GM12878 (cell line): Measurements from ENCODE around the gene HSP90AB1. TPM values are rescaled to one million over a fixed set of nuclear protein-coding genes. Genes with fewer than 3 reads are reported as not detected.

Source experiments
- ATAC-seq: fragments of 200-7000 bp; cut with Tn5 transposase; 3 replicates; pipeline ENCODE4 v1.9.1; 2020; ENCODE audit warnings: mild to moderate bottlenecking, moderate library complexity
- BruUV-seq: library from RNA; stranded (reverse); fragments of 400-500 nt; replicated peaks from 2 replicates; lab custom pipeline; 2021; lab: Mats Ljungman, UMichigan
- CTCF ChIA-PET: fragments of 300-600 bp; sonication (Branson Sonifier 250); formaldehyde crosslinking; extraction: SDS; loops from one replicate; lab custom pipeline; 2021; ENCODE audit warnings: inconsistent platforms; lab: Yijun Ruan, JAX
- POLR2A ChIA-PET: fragments of 350-600 bp; formaldehyde crosslinking; extraction: SDS; loops from one replicate; lab custom pipeline; 2021; ENCODE audit warnings: inconsistent platforms; lab: Charles Lee
- RAD21 ChIA-PET: fragments of 300-600 bp; sonication (Branson Sonifier 250); formaldehyde crosslinking; loops from one replicate; lab custom pipeline; 2023; ENCODE audit warnings: antibody characterized with exemption; ENCODE audit not compliant: unreplicated experiment; lab: Charles Lee
- SMC1A ChIA-PET: fragments of 300-600 bp; sonication (Branson Sonifier 250); formaldehyde crosslinking; loops from one replicate; lab custom pipeline; 2023; ENCODE audit not compliant: unreplicated experiment, uncharacterized antibody; lab: Charles Lee
- DNase-seq: peaks from one replicate; pipeline ENCODE4 v3.0.0-alpha.2; 2011; ENCODE audit warnings: low read depth, low spot score
- FAIRE-seq: peaks from 3 replicates; lab custom pipeline; 2011; peaks lifted over from hg19 to GRCh38; lab: Jason Lieb, UNC
- H2AFZ ChIP-seq: 2 replicates; pipeline ENCODE4 v1.6.0; 2011; ENCODE audit warnings: low read depth, low read length, control low read depth; ENCODE audit not compliant: control insufficient read depth
- H3K27ac ChIP-seq: 2 replicates; pipeline ENCODE4 v1.5.1; 2011; ENCODE audit warnings: control low read depth; ENCODE audit not compliant: control insufficient read depth, insufficient read depth
- H3K27me3 ChIP-seq, 2 experiments: replicated peaks in 1 of 2; 2 replicates each; pipeline versions ENCODE4 v1.6.0 to v1.6.1; 2011; ENCODE audit warnings: low read length in 1 of 2; ENCODE audit not compliant: control insufficient read depth in 2 of 2, insufficient read depth in 2 of 2
- H3K36me3 ChIP-seq, 2 experiments: 2 replicates each; pipeline ENCODE4 v1.5.1; 2011; ENCODE audit warnings: low read length in 1 of 2; ENCODE audit not compliant: control insufficient read depth in 2 of 2, insufficient read depth in 2 of 2
- H3K4me1 ChIP-seq: 2 replicates; pipeline ENCODE4 v1.6.1; 2011; ENCODE audit warnings: mild to moderate bottlenecking, low read length, moderate library complexity, mixed read lengths; ENCODE audit not compliant: control insufficient read depth, insufficient read depth
- H3K4me2 ChIP-seq: 2 replicates; pipeline ENCODE4 v1.6.0; 2011; ENCODE audit warnings: control low read depth; ENCODE audit not compliant: control insufficient read depth, insufficient read depth
- H3K4me3 ChIP-seq: fragments of 200-600 bp; sonication (generic); 2 replicates; pipeline ENCODE4 v1.5.1; 2016
- H3K79me2 ChIP-seq: 2 replicates; pipeline ENCODE4 v1.6.0; 2011; ENCODE audit warnings: low read length; ENCODE audit not compliant: control insufficient read depth, insufficient read depth
- H3K9ac ChIP-seq: 2 replicates; pipeline ENCODE4 v1.8.0; 2011; ENCODE audit warnings: low read length, control low read depth, mixed read lengths; ENCODE audit not compliant: control insufficient read depth, insufficient read depth
- H3K9me3 ChIP-seq: replicated peaks from 3 replicates; pipeline ENCODE4 v1.5.1; 2011; ENCODE audit warnings: mild to moderate bottlenecking, low read length; ENCODE audit not compliant: control insufficient read depth, insufficient read depth
- H4K20me1 ChIP-seq: 2 replicates; pipeline ENCODE4 v1.6.0; 2011; ENCODE audit not compliant: control insufficient read depth, insufficient read depth
- LARP7 ChIP-seq: fragments of 450-650 bp; IDR thresholded peaks from 2 replicates; pipeline ENCODE4 v1.6.1; 2017; ENCODE audit warnings: mild to moderate bottlenecking
- MXI1 ChIP-seq: fragments of 150-350 bp; IDR thresholded peaks from 2 replicates; pipeline ENCODE4 v1.6.1; 2011; ENCODE audit warnings: low read depth, mild to moderate bottlenecking, inconsistent platforms, low read length, improper control_type of control experiment
- SPI1 ChIP-seq: IDR thresholded peaks from 2 replicates; pipeline ENCODE4 v1.6.1; 2011; ENCODE audit warnings: low read depth, mild to moderate bottlenecking, low read length, moderate library complexity, borderline replicate concordance; ENCODE audit not compliant: insufficient read depth
- WGBS: methylation state at CpG from one replicate; pipeline ENCODE4 v1.1.6; 2016; ENCODE audit warnings: low lambda C conversion rate; ENCODE audit not compliant: insufficient replicate concordance, insufficient coverage; ENCODE audit errors: missing lambda C conversion rate; 5-methylcytosine and 5-hydroxymethylcytosine counted together
- in situ Hi-C: fragments of 300-500 bp; cut with MboI; formaldehyde crosslinking; loops from 9 replicates; pipeline ENCODE4 v1.14.3; 2018; ENCODE audit warnings: mixed read lengths
- intact Hi-C: fragments of 100-400 bp; cut with micrococcal nuclease; formaldehyde crosslinking; loops from one replicate; pipeline ENCODE4 v1.14.2; 2022; ENCODE audit not compliant: unreplicated experiment
- polyA plus RNA-seq, 11 experiments: library from polyadenylated mRNA; depleted of rRNA in 4 of 11; unstranded in 6 of 11; stranded (reverse) in 5 of 11; fragments of >200 nt; fragmentation: Nextera tagmentation in 4 of 11; fragmentation: Illumina TruSeq in 1 of 11; extraction: Ambion mirVana in 4 of 11; extraction: Trizol in 1 of 11; gene quantifications; 1 replicate in 1 of 11; 2 replicates in 10 of 11; pipeline versions ENCODE4 v1.2.1 to v1.2.3, GENCODE V29; 2011 to 2016; ENCODE audit warnings: inconsistent platforms in 2 of 11, missing spikeins in 2 of 11, low read depth in 1 of 11
- total RNA-seq, 4 experiments: library from RNA; depleted of rRNA in 3 of 4; stranded (reverse); fragments of >200 nt in 3 of 4; fragmentation: Illumina TruSeq in 1 of 4; extraction: Trizol in 1 of 4; gene quantifications; 2 replicates each; pipeline versions ENCODE4 v1.2.1 to v1.2.3, GENCODE V29; 2013 to 2021
- TF ChIP-seq, protein P1 (sequence below): fragments of 450-650 bp; IDR thresholded peaks from 2 replicates; pipeline ENCODE4 v1.6.1; 2016; ENCODE audit warnings: mild to moderate bottlenecking

Gene HSP90AB1
- total and polyA plus RNA-seq, 10 of the 15 experiments (the other 5 are each of a cell fraction or from before 2014, with no cell fraction given), result 988 to 1,682 (median 1,146) TPM

DNA sequence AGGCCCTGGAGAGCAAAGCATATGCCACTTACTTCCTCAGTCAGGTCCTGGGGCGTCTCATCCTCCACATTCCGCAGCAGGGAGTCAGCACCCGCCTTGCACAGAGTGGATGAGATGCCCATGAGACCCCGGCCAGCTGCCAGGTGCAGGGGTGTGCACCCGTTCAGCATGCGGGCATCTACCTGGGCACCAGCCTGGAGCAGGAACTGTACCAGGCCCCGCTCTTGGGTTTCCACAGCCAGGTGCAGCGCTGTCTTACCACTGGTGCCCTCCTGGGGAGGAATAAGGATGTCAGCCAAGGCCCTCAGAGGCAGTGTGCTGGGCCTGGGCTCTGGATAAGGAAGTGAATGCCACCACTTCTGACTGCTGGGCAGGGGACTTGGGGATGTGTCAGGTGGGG lies 13.1 kb downstream of the HSP90AB1 start:
- Histone ChIP-seq H3K4me2 (peak overlapping the region; percentile 98), H3K27ac (peak overlapping the region; percentile 99), H4K20me1 (peaks cover 4% of the 10 kb centered on the region; the same call in 1 of the 2 replicates), H3K27me3 (no peaks in the 10 kb centered on the region), H3K36me3 (peaks cover 16 to 21% of the 10 kb centered on the region in 2 experiments), H3K4me1 (peaks cover 65% of the 10 kb centered on the region), H3K9ac (peak overlapping the region; percentile 90), H3K9me3 (no peaks in the 10 kb centered on the region), H3K79me2 (peaks cover 90% of the 10 kb centered on the region)
- no TSS peak for BruUV-seq
- in situ Hi-C loops (no loop called here), intact Hi-C loops (no loop called here)
- FAIRE-seq (no peak), DNase-seq (no peak), ATAC-seq (no peak)
- SMC1A ChIA-PET, result interaction anchor here (0.6 kb wide), 1 partner anchor 12 kb away, joined by 3 read pairs; no protein-coding TSS in a partner anchor
- POLR2A ChIA-PET, result interaction anchor here (0.6 to 10.7 kb wide), 3 partner anchors 9 to 20 kb away, joined by 5 to 131 read pairs (median 9); partner anchors contain the start of gene HSP90AB1
- RAD21 ChIA-PET, result interaction anchor here (0.6 kb wide), 1 partner anchor 13 kb away, joined by 3 read pairs; the partner anchor contains the start of gene HSP90AB1
- CTCF ChIA-PET, result interaction anchor here (0.9 to 1.5 kb wide), 3 partner anchors 8 to 53 kb away, joined by 3 read pairs; partner anchors contain the start of gene AARS2
- TF ChIP-seq MXI1 (no peak), LARP7 (0 out of 2 replicates have a peak, but pooled peaks have one; percentile 14), SPI1 (peak; percentile 6; the same call in 1 of the 2 replicates)
- TF ChIP-seq, protein P1, sequence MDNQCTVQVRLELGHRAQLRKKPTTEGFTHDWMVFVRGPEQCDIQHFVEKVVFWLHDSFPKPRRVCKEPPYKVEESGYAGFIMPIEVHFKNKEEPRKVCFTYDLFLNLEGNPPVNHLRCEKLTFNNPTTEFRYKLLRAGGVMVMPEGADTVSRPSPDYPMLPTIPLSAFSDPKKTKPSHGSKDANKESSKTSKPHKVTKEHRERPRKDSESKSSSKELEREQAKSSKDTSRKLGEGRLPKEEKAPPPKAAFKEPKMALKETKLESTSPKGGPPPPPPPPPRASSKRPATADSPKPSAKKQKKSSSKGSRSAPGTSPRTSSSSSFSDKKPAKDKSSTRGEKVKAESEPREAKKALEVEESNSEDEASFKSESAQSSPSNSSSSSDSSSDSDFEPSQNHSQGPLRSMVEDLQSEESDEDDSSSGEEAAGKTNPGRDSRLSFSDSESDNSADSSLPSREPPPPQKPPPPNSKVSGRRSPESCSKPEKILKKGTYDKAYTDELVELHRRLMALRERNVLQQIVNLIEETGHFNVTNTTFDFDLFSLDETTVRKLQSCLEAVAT, result peak; percentile 9; the same call in 1 of the 2 replicates
- TF ChIP-seq, all 136 proteins: peak for 3
- Histone ChIP-seq H2AFZ (no peak overlapping the region), H3K4me3 (peak overlapping the region; percentile 30; the same call in 1 of the 2 replicates)
- WGBS, result 44% methylated on average over 8 of the region's 8 CpGs
